Upper lobe of left lung (tissue), 4 donors: ENCODE data around the gene ACAP2.

ENCODE experiments used
- POLR2A ChIP-seq, 4 donors: fragments of 450-650 bp; IDR thresholded peaks; one replicate each; pipeline ENCODE4 v1.5.1; 2016 to 2017; ENCODE audit warnings: antibody characterized with exemption in 4 of 4, mild to moderate bottlenecking in 2 of 4
- TF ChIP-seq, protein P1 (sequence below), 6 experiments: fragments of 450-650 bp in 4 of 6; fragments of 200-600 bp in 2 of 6; sonication (generic) in 2 of 6; IDR thresholded peaks; one replicate each; pipeline ENCODE4 v1.5.1; 2016 to 2019; ENCODE audit warnings: antibody characterized with exemption in 6 of 6

DNA sequence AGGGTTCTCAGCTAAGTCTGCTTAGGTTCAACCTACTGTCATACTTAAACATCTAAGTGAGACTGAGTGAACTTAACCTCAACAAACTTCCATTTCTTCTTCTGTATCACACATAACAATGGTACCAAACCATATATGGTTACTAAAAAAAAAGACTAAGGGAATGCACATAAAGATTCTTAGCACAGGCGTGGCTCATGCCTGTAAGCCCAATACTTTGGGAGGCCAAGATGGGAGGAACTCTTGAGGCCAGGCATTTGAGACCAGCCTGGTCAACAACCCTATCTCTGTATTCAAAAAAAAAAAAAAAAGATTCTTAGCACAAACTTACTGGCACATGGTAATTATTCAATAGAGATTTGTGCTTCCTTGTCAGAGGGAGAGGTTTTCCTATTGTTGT is 57.9 kb downstream of the ACAP2 start:
- TF ChIP-seq, protein P1, sequence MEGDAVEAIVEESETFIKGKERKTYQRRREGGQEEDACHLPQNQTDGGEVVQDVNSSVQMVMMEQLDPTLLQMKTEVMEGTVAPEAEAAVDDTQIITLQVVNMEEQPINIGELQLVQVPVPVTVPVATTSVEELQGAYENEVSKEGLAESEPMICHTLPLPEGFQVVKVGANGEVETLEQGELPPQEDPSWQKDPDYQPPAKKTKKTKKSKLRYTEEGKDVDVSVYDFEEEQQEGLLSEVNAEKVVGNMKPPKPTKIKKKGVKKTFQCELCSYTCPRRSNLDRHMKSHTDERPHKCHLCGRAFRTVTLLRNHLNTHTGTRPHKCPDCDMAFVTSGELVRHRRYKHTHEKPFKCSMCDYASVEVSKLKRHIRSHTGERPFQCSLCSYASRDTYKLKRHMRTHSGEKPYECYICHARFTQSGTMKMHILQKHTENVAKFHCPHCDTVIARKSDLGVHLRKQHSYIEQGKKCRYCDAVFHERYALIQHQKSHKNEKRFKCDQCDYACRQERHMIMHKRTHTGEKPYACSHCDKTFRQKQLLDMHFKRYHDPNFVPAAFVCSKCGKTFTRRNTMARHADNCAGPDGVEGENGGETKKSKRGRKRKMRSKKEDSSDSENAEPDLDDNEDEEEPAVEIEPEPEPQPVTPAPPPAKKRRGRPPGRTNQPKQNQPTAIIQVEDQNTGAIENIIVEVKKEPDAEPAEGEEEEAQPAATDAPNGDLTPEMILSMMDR (IDR thresholded peaks at IDR 0.05): no peak
- TF ChIP-seq POLR2A (IDR thresholded peaks at IDR 0.05): no peak
